Upper lobe of right lung (tissue), 1 donor: Measurements from ENCODE around the gene ATXN7L3. TPM values are rescaled to one million over a fixed set of nuclear protein-coding genes. Genes with fewer than 3 reads are reported as not detected.

ENCODE experiments used
- ATAC-seq: fragments of 200-7000 bp; cut with Tn5 transposase; one replicate; pipeline ENCODE4 v1.9.1; 2020; ENCODE audit warnings: mild to moderate bottlenecking, moderate library complexity
- DNase-seq: peaks from one replicate; pipeline ENCODE4 v3.0.0-alpha.2; 2020
- H3K27ac ChIP-seq: fragments of 200-600 bp; one replicate; pipeline ENCODE4 v1.8.0; 2022
- H3K27me3 ChIP-seq: fragments of 200-600 bp; one replicate; pipeline ENCODE4 v1.8.0; 2022; ENCODE audit warnings: mild to moderate bottlenecking
- H3K36me3 ChIP-seq: fragments of 200-600 bp; one replicate; pipeline ENCODE4 v1.8.0; 2022
- H3K4me1 ChIP-seq: fragments of 200-600 bp; one replicate; pipeline ENCODE4 v1.8.0; 2022
- H3K4me3 ChIP-seq: fragments of 200-600 bp; one replicate; pipeline ENCODE4 v1.8.0; 2022; ENCODE audit warnings: mild to moderate bottlenecking
- H3K9me3 ChIP-seq: fragments of 200-600 bp; one replicate; pipeline ENCODE4 v1.8.0; 2022
- CTCF ChIP-seq: fragments of 200-600 bp; IDR thresholded peaks from one replicate; pipeline ENCODE4 v1.8.0; 2022; ENCODE audit warnings: antibody characterized with exemption
- intact Hi-C: fragments of 100-400 bp; cut with DNase I; formaldehyde crosslinking; loops from one replicate; pipeline ENCODE4 v1.11.0; 2022
- total RNA-seq: library from RNA; stranded (reverse); fragmentation: NEBNext Ultra II Directional; extraction: Animal tissue kit (Norgen Biotek cat#: 25700); gene quantifications from one replicate; pipeline ENCODE4 v1.2.1, GENCODE V29; 2021
- donor health status: DM: no; HTN: yes; CAD: no; lungs with severe emphysema.

The ATXN7L3 gene
- total RNA-seq, 1 donor from 2014 or later = 65.0 TPM

DNA sequence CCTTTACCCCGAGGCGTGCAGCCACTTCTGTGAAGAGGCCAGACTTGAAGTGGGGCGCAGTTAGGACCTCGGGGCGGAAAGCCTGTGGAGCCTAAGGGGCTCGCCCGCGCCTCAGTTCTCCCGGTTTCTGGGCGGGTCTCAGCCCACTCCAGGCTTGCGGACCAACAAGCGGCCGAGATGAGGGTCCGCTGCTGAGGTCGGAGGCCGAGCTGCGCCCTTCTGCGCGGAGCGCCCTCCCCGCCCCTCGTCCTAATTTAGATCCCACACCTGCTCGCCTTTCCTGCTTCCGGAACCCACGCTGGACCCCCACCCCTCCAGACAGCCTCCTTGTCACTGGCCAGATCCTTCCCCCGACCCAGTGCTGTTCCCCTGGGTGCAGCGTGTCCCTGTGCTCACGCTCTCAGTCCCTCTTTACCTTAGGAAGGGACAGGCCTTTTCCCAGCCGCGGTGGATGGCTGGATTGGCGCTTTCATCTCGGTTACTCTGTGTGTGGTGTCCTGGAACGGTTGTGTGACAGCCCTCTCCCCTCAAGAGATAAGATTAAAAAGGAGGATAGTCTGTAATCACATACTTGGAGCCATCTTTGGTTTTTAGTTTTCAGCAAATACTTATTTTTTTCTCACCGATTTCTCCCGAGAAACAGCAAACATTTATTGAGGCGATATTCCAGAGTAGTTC, 933 bp upstream of the ATXN7L3 start:
- Histone ChIP-seq H3K4me1 (peaks cover 26% of the 10 kb centered on the region), H3K9me3 (no peaks in the 10 kb centered on the region), H3K4me3 (peak overlapping the region; percentile 95), H3K27me3 (no peaks in the 10 kb centered on the region), H3K36me3 (peaks cover 20% of the 10 kb centered on the region), H3K27ac (peak overlapping the region; percentile 97)
- DNase-seq (no peak), ATAC-seq (no peak)
- no peak for TF ChIP-seq CTCF
- intact Hi-C loops = no loop called here

DNA sequence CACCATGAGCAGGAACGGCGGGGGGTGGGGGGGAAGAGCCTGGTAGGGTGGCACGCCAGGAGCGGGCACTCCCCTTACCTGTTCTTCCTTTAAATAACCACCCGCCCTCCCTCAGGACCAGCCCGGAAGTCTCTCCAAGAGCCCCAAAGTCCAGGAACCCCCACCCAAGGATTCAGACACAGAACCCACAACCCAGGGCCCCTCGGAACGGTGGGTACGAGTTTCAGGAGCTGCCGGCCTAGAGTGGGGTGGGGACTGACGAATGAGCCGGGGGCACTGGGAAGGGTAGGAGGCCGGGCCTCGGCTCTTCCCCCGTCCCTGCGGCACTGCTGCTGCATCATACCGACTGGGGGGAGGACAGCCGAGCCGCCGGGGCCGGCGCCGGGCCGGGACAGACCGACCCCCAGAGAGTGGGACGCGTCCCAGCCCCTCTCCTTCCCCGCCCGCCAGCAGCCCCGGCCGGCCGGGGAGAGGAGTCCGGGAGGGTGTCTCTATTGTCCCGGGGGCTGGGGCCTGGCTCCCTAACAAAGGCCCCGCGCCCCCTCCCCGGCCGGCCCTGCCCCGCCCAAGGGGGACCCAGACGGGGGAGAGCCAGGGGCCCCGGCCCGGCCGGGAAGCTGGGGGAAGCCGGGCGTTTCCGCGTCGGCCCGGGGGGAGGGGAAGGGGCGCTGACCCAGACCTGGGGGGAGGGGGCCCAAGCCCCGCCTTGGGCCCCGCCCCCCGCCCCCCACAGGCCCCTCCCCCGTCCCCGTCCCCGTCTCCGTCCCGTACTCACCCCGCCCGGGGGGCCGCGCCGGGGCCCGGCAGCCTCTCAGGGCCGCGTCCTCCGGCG, 747 bp downstream of the ATXN7L3 start:
- DNase-seq = peak; percentile 87
- Histone ChIP-seq H3K36me3 (peaks cover 37% of the 10 kb centered on the region), H3K9me3 (no peaks in the 10 kb centered on the region), H3K27ac (peak overlapping the region; percentile 97), H3K4me1 (peaks cover 23% of the 10 kb centered on the region), H3K4me3 (peak overlapping the region; percentile 95), H3K27me3 (no peaks in the 10 kb centered on the region)
- peak; percentile 43 for ATAC-seq
- TF ChIP-seq CTCF = no peak
- intact Hi-C loops = no loop called here

GRCh38 chr17:44197980-44198720, 1.5 kb downstream of the ATXN7L3 start:
- Histone ChIP-seq H3K9me3 (no peaks in the 10 kb centered on the region), H3K4me3 (peak overlapping the region; percentile 95), H3K27ac (peak overlapping the region; percentile 97), H3K4me1 (peaks cover 15% of the 10 kb centered on the region), H3K36me3 (peaks cover 45% of the 10 kb centered on the region), H3K27me3 (no peaks in the 10 kb centered on the region)
- TF ChIP-seq CTCF = no peak
- peak; percentile 5 for ATAC-seq
- DNase-seq = no peak
- intact Hi-C loops = no loop called here

- intact Hi-C loops = no loop called here
- H3K27me3 ChIP-seq = no peaks in the 10 kb centered on the region
- H3K4me1 ChIP-seq = peaks cover 20% of the 10 kb centered on the region
- no peak for DNase-seq
- no peak for TF ChIP-seq CTCF
- H3K4me3 ChIP-seq = no peak overlapping the region
- H3K9me3 ChIP-seq = no peaks in the 10 kb centered on the region
- no peak for ATAC-seq
- peaks cover 47% of the 10 kb centered on the region for H3K36me3 ChIP-seq
- peak overlapping the region; percentile 97 for H3K27ac ChIP-seq
Observed at GRCh38 chr17:44197107-44197506, 2.6 kb downstream of the ATXN7L3 start.

DNA sequence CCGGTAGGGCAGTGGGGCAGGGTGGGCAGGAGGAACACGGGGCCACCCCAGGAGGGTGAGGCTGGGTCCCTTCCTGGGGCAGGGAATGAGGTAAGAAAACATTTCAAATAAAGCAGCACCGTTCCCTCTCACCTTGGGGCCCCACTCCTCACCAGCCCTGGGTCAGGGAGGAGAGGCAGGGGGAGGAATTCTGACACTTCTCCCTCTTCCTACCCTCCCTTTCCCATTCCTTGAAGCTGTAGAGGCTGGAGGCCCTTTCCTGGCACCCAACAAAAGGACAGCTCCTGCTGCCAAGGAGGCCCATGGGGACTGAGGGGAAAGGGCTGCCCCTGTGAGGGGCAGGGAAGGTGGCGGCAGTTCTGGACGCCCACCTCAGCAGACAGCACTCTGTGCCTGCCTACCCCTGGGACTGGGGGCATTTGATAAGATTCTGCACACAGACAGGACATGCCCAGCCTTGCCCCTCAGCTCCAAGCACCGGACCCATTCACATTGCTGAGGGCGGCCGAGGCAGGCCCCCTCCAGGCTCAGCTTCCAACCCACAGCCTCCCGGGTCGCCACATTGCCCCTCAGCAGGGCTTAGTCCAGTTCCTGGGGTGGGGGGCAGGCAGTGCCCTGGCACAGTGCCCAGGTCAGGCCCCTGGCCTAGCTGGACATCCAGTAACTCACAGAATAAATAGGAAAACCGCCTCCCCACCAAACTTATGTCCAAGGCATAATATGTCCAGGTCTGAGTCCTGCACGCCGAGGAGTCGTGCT, 6.2 kb downstream of the ATXN7L3 start:
- H3K27ac ChIP-seq = no peak overlapping the region
- ATAC-seq = no peak

More for the DNA sequence above, 6.2 kb downstream of the ATXN7L3 start:
- Histone ChIP-seq H3K27me3 (no peaks in the 10 kb centered on the region), H3K4me1 (peaks cover 20% of the 10 kb centered on the region), H3K4me3 (no peak overlapping the region), H3K9me3 (no peaks in the 10 kb centered on the region), H3K36me3 (peaks cover 72% of the 10 kb centered on the region)
- no peak for DNase-seq
- intact Hi-C loops = no loop called here
- TF ChIP-seq CTCF = no peak
